ENCODE measurements around the gene TBX10. TPM values are rescaled to one million over a fixed set of nuclear protein-coding genes. Genes with fewer than 3 reads are reported as not detected.
"Not testable (repeated sequence)": the region's sequence is repeated elsewhere in the genome, so short reads cannot be mapped to it uniquely, and the experiment has no call there.

The TBX10 gene
- total and polyA plus RNA-seq, 5 donors from 2014 or later: not detected

DNA sequence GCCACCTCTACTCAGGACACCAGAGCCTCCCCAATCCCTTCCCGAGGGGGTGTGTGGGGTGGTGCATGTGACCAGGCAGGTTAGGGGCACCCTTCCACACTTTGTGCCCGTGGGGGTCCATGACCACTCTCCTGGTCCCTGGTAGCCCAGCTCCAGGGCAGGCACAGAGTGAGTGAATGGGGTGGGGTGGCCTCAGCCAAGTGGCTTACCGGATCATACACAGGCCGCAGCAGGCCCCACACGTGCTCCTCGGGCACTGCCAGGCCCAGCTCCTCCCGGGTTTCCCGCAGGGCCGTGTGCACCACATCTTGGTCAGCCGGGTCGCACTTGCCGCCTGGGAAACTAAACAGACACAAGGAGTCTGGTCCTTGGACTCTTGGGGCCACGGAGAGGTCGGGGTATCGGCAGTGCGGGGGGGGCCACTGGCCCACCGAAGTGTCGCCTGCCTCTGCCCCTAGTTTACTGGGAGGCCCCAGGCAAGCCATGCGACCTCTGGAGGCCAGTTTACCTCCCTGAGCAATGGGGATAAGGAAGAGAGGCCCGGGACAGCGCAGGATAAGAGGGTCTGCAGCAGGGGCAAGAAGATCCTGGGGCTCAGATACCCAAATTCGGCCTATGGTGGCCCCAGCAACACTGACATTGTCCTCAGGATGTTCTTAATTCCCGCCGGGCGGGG lies 10.7 kb downstream of the TBX10 start:
- Mint-ChIP-seq H3K27me3 (no peaks in the 10 kb centered on the region), H3K4me1 (peaks cover 5 to 11% (median 7%) of the 10 kb centered on the region in 4 donors), H3K27ac (peak overlapping the region in 1 of 3 donors; percentile 66), H3K9me3 (no peaks in the 10 kb centered on the region), H3K4me3 (peak overlapping the region; percentile 62 to 79 (median 68)), H3K36me3 (no peaks in the 10 kb centered on the region)
- Histone ChIP-seq H3K4me1 (ENCODE audit: control insufficient read depth, insufficient read depth, low read length, poor library complexity, severe bottlenecking) (peaks cover 19% of the 10 kb centered on the region), H3K36me3 (ENCODE audit: control insufficient read depth, insufficient read depth, low read length) (no peaks in the 10 kb centered on the region), H3K27me3 (ENCODE audit: control insufficient read depth, insufficient read depth, low read length) (no peaks in the 10 kb centered on the region), H3K4me3 (ENCODE audit: low read depth, low read length) (no peak overlapping the region), H3K27ac (ENCODE audit: insufficient read depth, low read length, poor library complexity, severe bottlenecking) (peak overlapping the region; percentile 92), H3K9me3 (ENCODE audit: control insufficient read depth in 2 of 2, low read length in 2 of 2) (no peaks in the 10 kb centered on the region)
- DNase-seq (no peak), ATAC-seq (ENCODE audit: low read depth in 2 of 2) (no peak)

DNA sequence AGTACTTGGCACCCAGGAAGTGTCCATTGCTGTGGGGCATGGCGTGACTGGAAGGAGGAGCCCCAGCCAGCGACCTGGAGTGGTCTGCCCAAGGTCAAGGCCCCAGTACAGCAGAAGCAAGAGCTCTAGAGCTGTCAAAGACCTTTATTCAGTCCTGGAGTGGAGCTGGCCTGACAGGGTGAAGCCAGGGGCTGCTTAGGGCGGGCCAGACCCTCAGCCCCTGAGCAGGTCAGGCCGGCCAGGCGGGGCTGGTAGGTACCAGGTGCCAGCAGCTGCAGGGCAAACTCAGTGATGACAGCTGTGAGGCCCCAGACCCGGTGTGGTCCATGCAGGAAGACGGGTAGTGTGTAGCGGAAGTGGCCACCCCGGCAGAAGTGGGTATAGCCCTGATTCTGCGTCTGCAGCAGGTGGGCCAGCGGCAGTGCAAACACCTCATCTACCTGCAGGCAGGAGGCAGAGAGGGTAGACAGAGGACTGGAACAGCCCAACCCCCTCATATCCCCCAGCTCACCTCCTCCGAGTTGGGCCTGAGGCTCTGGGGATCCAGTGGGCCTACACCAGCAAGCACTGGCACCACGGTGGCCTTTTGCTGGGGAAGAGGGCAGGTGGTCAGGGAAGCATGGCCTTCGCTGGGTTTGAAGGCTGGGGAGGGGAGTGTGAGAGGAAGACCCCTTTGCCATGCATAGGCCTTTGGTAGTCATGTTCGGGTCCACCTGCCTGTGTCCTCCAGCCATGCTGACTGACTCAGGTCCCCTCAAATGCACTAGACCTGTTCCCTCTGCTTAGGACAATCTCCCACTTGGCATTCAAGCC lies 11.5 kb downstream of the TBX10 start:
- Histone ChIP-seq H3K27ac (ENCODE audit: insufficient read depth, low read length, poor library complexity, severe bottlenecking) (no peak overlapping the region), H3K4me3 (ENCODE audit: low read depth, low read length) (no peak overlapping the region), H3K9me3 (ENCODE audit: control insufficient read depth in 2 of 2, low read length in 2 of 2) (no peaks in the 10 kb centered on the region), H3K36me3 (ENCODE audit: control insufficient read depth, insufficient read depth, low read length) (no peaks in the 10 kb centered on the region), H3K27me3 (ENCODE audit: control insufficient read depth, insufficient read depth, low read length) (no peaks in the 10 kb centered on the region), H3K4me1 (ENCODE audit: control insufficient read depth, insufficient read depth, low read length, poor library complexity, severe bottlenecking) (peaks cover 19% of the 10 kb centered on the region)
- Mint-ChIP-seq H3K4me1 (peaks cover 5 to 11% (median 7%) of the 10 kb centered on the region in 4 donors), H3K27ac (no peak overlapping the region), H3K9me3 (no peaks in the 10 kb centered on the region), H3K4me3 (peak overlapping the region; percentile 31 to 81 (median 66)), H3K27me3 (no peaks in the 10 kb centered on the region), H3K36me3 (no peaks in the 10 kb centered on the region)
- ATAC-seq (ENCODE audit: low read depth in 2 of 2): no peak
- DNase-seq: no peak

DNA sequence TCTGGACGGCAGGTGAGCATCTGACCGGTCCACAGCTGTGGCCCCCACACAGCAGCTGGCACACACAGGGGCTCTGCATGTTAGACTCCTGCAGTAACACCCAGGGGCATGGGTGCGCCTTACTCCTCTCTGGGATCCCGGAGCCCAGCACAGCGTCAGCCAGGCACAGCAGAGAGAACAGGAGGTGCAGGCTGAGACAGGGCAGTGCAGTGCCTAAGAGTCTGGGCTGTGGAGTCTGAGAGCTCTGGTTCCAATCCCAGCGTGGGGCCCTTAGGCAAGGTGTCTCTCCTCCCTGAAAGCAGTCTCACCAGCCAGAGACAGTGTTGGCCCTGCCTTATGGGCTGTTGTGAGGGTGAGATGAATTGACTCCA lies 12.1 kb downstream of the TBX10 start:
- H3K4me1 Mint-ChIP-seq: peaks cover 5 to 11% (median 7%) of the 10 kb centered on the region in 4 donors
- peaks cover 19% of the 10 kb centered on the region for H3K4me1 ChIP-seq (ENCODE audit: control insufficient read depth, insufficient read depth, low read length, poor library complexity, severe bottlenecking)
- no peaks in the 10 kb centered on the region for H3K27me3 ChIP-seq (ENCODE audit: control insufficient read depth, insufficient read depth, low read length)
- ATAC-seq (ENCODE audit: low read depth in 2 of 2) (no peak), DNase-seq (no peak)
- H3K36me3 Mint-ChIP-seq: no peaks in the 10 kb centered on the region
- H3K27ac ChIP-seq (ENCODE audit: insufficient read depth, low read length, poor library complexity, severe bottlenecking): no peak overlapping the region
- H3K4me3 ChIP-seq (ENCODE audit: low read depth, low read length): no peak overlapping the region
- peak overlapping the region in 2 of 4 donors; percentile 75 to 81 for H3K4me3 Mint-ChIP-seq
- H3K9me3 Mint-ChIP-seq: no peaks in the 10 kb centered on the region
- no peaks in the 10 kb centered on the region for H3K9me3 ChIP-seq (ENCODE audit: control insufficient read depth in 2 of 2, low read length in 2 of 2)
- H3K27ac Mint-ChIP-seq: no peak overlapping the region
- H3K36me3 ChIP-seq (ENCODE audit: control insufficient read depth, insufficient read depth, low read length): no peaks in the 10 kb centered on the region
- no peaks in the 10 kb centered on the region for H3K27me3 Mint-ChIP-seq

DNA sequence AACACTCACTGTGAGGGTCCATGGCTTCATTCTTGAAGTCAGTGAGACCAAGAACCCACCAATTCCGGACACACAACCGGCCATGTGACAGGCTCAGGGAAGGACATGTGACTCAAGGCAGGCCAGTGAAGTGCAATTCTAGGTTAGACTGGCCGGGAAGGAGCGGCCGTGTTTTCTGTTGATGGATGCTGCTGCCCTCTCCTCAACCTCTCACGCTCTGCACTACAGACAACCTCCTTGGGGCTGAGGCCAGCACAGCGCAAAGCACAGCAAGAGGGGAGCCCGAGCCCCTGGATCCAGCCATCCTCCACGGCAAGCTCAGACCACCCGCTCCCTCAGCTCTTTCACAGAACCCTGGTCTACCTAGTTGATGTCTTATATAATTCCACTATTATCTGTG lies 12.6 kb downstream of the TBX10 start:
- Mint-ChIP-seq H3K4me1 (peaks cover 5 to 11% (median 7%) of the 10 kb centered on the region in 4 donors), H3K36me3 (no peaks in the 10 kb centered on the region), H3K4me3 (peak overlapping the region in 2 of 4 donors; percentile 10 to 75), H3K27me3 (no peaks in the 10 kb centered on the region), H3K9me3 (no peaks in the 10 kb centered on the region), H3K27ac (peak overlapping the region in 1 of 3 donors; percentile 60)
- H3K36me3 ChIP-seq (ENCODE audit: control insufficient read depth, insufficient read depth, low read length): no peaks in the 10 kb centered on the region
- H3K27ac ChIP-seq (ENCODE audit: insufficient read depth, low read length, poor library complexity, severe bottlenecking): no peak overlapping the region
- no peaks in the 10 kb centered on the region for H3K9me3 ChIP-seq (ENCODE audit: control insufficient read depth in 2 of 2, low read length in 2 of 2)
- H3K4me3 ChIP-seq (ENCODE audit: low read depth, low read length): no peak overlapping the region
- DNase-seq (no peak), ATAC-seq (ENCODE audit: low read depth in 2 of 2) (no peak)
- no peaks in the 10 kb centered on the region for H3K27me3 ChIP-seq (ENCODE audit: control insufficient read depth, insufficient read depth, low read length)
- H3K4me1 ChIP-seq (ENCODE audit: control insufficient read depth, insufficient read depth, low read length, poor library complexity, severe bottlenecking): peaks cover 19% of the 10 kb centered on the region

DNA sequence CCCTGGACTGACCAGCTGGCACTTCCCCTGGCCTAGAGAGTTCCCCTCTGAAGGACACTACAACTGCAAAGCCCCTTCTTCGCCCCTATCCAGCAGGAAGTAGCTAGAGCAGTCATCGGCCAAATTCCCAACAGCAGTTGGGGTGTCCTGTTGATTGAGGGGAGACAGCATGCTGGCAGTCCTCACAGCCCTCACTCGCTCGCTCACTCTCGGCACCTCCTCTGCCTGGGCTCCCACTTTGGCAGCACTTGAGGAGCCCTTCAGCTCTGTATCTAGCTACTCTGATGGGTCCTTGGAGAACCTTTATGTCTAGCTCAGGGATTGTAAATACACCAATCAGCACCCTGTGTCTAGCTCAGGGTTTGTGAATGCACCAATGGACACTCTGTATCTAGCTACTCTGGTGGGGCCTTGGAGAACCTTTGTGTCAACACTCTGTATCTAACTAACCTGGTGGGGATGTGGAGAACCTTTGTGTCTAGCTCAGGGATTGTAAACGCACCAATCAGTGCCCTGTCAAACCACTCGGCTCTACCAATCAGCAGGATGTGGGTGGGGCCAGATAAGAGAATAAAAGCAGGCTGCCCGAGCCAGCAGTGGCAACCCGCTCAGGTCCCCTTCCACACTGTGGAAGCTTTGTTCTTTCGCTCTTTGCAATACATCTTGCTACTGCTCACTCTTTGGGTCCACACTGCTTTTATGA lies 13.3 kb downstream of the TBX10 start:
- DNase-seq: not testable (repeated sequence)

DNA sequence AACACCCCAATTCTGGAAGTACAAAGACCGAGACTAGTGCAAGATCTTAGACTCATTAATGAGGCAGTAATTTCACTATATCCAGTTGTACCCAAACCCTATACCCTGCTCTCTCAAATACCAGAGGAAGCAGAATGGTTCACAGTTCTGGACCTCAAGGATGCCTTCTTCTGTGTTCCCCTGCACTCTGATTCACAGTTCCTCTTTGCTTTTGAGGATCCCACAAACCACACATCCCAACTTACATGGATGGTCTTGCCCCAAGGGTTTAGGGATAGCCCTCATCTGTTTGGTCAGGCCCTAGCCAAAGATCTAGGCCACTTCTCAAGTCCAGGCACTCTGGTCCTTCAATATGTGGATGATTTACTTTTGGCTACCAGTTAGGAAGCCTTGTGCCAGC lies 15.8 kb downstream of the TBX10 start:
- not testable (repeated sequence) for H3K27me3 Mint-ChIP-seq; H3K4me1 ChIP-seq (ENCODE audit: control insufficient read depth, insufficient read depth, low read length, poor library complexity, severe bottlenecking); H3K27me3 ChIP-seq (ENCODE audit: control insufficient read depth, insufficient read depth, low read length); ATAC-seq (ENCODE audit: low read depth in 2 of 2); H3K27ac ChIP-seq (ENCODE audit: insufficient read depth, low read length, poor library complexity, severe bottlenecking); H3K36me3 Mint-ChIP-seq; H3K36me3 ChIP-seq (ENCODE audit: control insufficient read depth, insufficient read depth, low read length); H3K9me3 ChIP-seq (ENCODE audit: control insufficient read depth in 2 of 2, low read length in 2 of 2); DNase-seq; H3K4me3 Mint-ChIP-seq; H3K4me3 ChIP-seq (ENCODE audit: low read depth, low read length); H3K9me3 Mint-ChIP-seq; H3K4me1 Mint-ChIP-seq; H3K27ac Mint-ChIP-seq

More for the DNA sequence above, 13.3 kb downstream of the TBX10 start:
- not testable (repeated sequence) for H3K27ac ChIP-seq (ENCODE audit: insufficient read depth, low read length, poor library complexity, severe bottlenecking); H3K9me3 Mint-ChIP-seq; H3K36me3 Mint-ChIP-seq; H3K27me3 Mint-ChIP-seq; H3K36me3 ChIP-seq (ENCODE audit: control insufficient read depth, insufficient read depth, low read length); H3K4me3 ChIP-seq (ENCODE audit: low read depth, low read length); H3K27me3 ChIP-seq (ENCODE audit: control insufficient read depth, insufficient read depth, low read length); H3K9me3 ChIP-seq (ENCODE audit: control insufficient read depth in 2 of 2, low read length in 2 of 2); ATAC-seq (ENCODE audit: low read depth in 2 of 2)
- peaks cover 19% of the 10 kb centered on the region for H3K4me1 ChIP-seq (ENCODE audit: control insufficient read depth, insufficient read depth, low read length, poor library complexity, severe bottlenecking)
- peak overlapping the region in 2 of 4 donors; percentile 10 to 75 for H3K4me3 Mint-ChIP-seq
- H3K27ac Mint-ChIP-seq: peak overlapping the region in 1 of 3 donors; percentile 60
- H3K4me1 Mint-ChIP-seq: peaks cover 5 to 11% (median 7%) of the 10 kb centered on the region in 4 donors

DNA sequence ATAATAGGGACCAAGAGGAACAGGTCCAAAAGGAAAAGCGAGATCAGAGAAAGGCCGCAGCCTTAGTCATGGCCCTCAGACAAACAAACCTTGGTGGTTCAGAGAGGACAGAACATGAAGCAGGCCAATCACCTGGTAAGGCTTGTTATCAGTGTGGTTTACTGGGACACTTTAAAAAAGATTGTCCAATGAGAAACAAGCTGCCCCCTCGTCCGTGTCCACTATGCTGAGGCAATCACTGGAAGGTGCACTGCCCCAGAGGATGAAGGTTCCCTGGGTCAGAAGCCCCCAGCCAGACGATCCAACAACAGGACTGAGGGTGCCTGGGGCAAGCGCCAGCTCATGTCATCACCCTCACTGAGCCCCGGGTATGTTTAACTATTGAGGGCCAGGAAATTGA lies 16.7 kb downstream of the TBX10 start:
- not testable (repeated sequence) for H3K4me3 ChIP-seq (ENCODE audit: low read depth, low read length); ATAC-seq (ENCODE audit: low read depth in 2 of 2); H3K4me1 ChIP-seq (ENCODE audit: control insufficient read depth, insufficient read depth, low read length, poor library complexity, severe bottlenecking); H3K36me3 Mint-ChIP-seq; H3K9me3 ChIP-seq (ENCODE audit: control insufficient read depth in 2 of 2, low read length in 2 of 2); DNase-seq; H3K36me3 ChIP-seq (ENCODE audit: control insufficient read depth, insufficient read depth, low read length); H3K27ac ChIP-seq (ENCODE audit: insufficient read depth, low read length, poor library complexity, severe bottlenecking); H3K9me3 Mint-ChIP-seq; H3K27ac Mint-ChIP-seq; H3K4me3 Mint-ChIP-seq; H3K27me3 ChIP-seq (ENCODE audit: control insufficient read depth, insufficient read depth, low read length); H3K4me1 Mint-ChIP-seq; H3K27me3 Mint-ChIP-seq
